LNCaP clone FGC (cell line): Measurements from ENCODE around the gene CENPF.
A peak's percentile ranks its signal among the peaks of the same experiment; 100 is the strongest.
"Not testable (repeated sequence)": the region's sequence is repeated elsewhere in the genome, so short reads cannot be mapped to it uniquely, and the experiment has no call there.

Experiments
- DNase-seq: peaks from one replicate; pipeline ENCODE4 v3.0.0-alpha.2; 2011; ENCODE audit warnings: low read depth
- H3K4me3 ChIP-seq: 2 replicates; pipeline ENCODE4 v1.5.1; 2011; ENCODE audit warnings: mild to moderate bottlenecking, low read depth, low read length, control low read depth
- CTCF ChIP-seq: IDR thresholded peaks from 2 replicates; pipeline ENCODE4 v1.5.1; 2012; ENCODE audit warnings: mild to moderate bottlenecking; ENCODE audit not compliant: control insufficient read depth, insufficient read depth; ENCODE audit errors: extremely low read depth

Gene CENPF

GRCh38 chr1:214584805-214585766 lies 17.9 kb upstream of the CENPF start:
- no peak overlapping the region for H3K4me3 ChIP-seq
- DNase-seq: no peak
- peak; percentile 54 for TF ChIP-seq CTCF

GRCh38 chr1:214586621-214587020 lies 16.4 kb upstream of the CENPF start:
- TF ChIP-seq CTCF: no peak
- DNase-seq: no peak
- no peak overlapping the region for H3K4me3 ChIP-seq

GRCh38 chr1:214587165-214587564 lies 15.8 kb upstream of the CENPF start:
- DNase-seq: no peak
- TF ChIP-seq CTCF: no peak
- no peak overlapping the region for H3K4me3 ChIP-seq

DNA sequence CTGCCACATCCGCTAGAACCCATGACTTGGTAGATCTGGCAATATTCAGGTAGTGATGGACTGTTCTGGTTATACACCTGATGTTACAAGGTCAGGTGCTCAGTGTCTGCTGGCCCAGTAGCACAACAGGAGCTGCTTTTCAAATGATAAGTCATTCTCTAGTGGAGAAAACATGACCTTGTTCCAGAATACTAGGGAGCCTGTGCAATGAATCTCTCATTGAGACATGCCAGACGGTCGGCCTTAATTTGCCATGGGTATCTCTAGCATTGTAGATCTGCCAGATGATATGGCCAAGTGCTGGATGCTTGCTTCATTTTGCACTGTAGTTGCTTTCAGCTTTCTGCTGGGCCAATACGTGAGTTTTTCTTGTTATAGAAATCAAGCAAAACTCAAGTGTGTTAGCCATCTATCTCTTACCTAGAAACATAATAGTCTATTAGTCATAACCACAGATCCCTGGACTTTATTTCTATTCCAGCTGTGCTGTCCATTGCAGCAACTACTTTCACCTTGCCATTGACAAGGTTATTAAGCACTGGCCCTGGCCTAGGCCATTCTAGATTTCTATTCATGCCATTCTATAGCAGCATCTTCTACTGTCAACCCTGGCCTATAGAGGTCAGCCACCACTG lies 13.9 kb upstream of the CENPF start:
- no peak for DNase-seq
- H3K4me3 ChIP-seq: no peak overlapping the region
- no peak for TF ChIP-seq CTCF

DNA sequence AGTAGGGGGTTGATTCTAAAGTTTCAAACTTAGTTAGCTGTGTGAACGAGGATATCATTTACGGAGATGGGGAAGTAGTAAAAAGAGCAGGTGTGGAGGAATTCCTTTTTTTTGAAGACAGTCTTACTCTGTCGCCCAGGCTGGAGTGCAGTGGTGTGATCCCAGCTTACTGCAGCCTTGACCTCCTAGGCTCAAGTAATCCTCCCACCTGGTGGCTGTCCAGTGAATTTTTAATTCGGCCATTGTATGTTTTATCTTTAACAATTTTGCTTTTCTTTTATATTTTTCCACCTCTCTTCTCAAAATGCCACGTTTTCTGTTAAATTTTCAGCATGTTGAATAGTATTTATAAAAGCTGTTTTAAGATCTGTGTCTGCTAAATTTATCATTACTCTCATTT lies 12.3 kb upstream of the CENPF start:
- H3K4me3 ChIP-seq: no peak overlapping the region
- DNase-seq: no peak
- no peak for TF ChIP-seq CTCF

DNA sequence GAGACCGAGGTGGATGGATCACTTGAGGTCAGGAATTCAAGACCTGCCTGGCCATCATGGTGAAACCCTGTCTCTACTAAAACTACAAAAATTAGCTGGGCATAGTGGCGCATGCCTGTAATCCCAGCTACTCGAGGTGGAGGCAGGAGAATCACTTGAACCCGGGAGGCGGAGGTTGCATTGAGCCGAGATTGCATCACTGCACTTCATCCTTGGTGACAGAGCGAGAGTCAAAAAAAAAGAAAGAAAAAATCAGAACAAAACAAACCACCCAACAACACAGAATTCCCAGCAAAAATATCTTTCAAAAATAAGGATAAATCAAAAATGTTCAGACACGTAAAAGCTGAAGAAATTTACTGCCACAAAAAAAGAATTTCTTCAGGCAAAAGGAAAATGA lies 11.1 kb upstream of the CENPF start:
- not testable (repeated sequence) for DNase-seq, H3K4me3 ChIP-seq

DNA sequence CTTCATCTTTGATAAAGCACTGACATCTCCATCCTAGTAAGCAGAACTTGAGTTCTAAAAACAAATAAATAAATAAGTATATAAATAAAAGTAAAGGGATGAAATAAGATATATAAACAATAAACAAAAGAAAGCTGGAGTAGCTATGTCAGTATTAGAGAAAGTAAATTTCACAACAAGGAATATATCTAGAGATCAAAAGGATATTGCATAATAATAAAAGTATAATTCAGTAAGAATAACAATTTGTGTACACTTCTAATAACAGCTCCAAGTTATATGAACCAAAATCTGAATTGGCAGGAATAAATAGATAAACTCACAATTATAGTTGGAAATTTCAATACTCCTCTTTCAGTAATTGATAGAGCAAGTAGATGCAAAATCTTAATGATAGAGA lies 9.8 kb upstream of the CENPF start:
- DNase-seq: no peak
- no peak for TF ChIP-seq CTCF
- no peak overlapping the region for H3K4me3 ChIP-seq
